ENCODE data around the gene SPATA32.

GRCh38 chr17:45288825-45289224, 26.9 kb upstream of the SPATA32 start:
- TF ChIP-seq POLR2AphosphoS5 (IDR thresholded peaks at IDR 0.05; ENCODE audit: low read depth, low read length) (no peak), SIN3A (IDR thresholded peaks at IDR 0.05; ENCODE audit: borderline replicate concordance, insufficient read depth, low read length) (no peak), REST (IDR thresholded peaks at IDR 0.05; ENCODE audit: insufficient read depth in 1 of 2, low read depth in 2 of 2, low read length in 2 of 2) (no peak), TAF1 (IDR thresholded peaks at IDR 0.05; ENCODE audit: borderline replicate concordance, insufficient read depth, low read length) (no peak)

Data from PFSK-1 (cell line).